ENCODE measurements around the gene VEGFB.
A peak's percentile ranks its signal among the peaks of the same experiment; 100 is the strongest.

VEGFB gene

GRCh38 chr11:64231546-64231945 is 2.8 kb upstream of the VEGFB start:
- Histone ChIP-seq H3K4me1 (ENCODE audit: insufficient read depth, low read length, poor library complexity, severe bottlenecking) (peaks cover 22% of the 10 kb centered on the region), H3F3A (ENCODE audit: low read depth) (peaks cover 6% of the 10 kb centered on the region; the same call in 1 of the 2 replicates), H3K4me2 (ENCODE audit: low read depth, low read length, poor library complexity, severe bottlenecking) (peak overlapping the region; percentile 81), H3K79me2 (ENCODE audit: insufficient read depth, low read length) (peaks cover 40% of the 10 kb centered on the region), H3K27me3 (ENCODE audit: insufficient read depth, low read length, poor library complexity, severe bottlenecking) (no peaks in the 10 kb centered on the region), H3K9me2 (replicated peaks; ENCODE audit: low read depth, low read length) (no peaks in the 10 kb centered on the region), H3K9ac (ENCODE audit: low read depth, low read length, poor library complexity, severe bottlenecking) (peak overlapping the region; percentile 80), H2AFZ (ENCODE audit: low read length) (no peak overlapping the region), H3K9me3 (ENCODE audit: insufficient read depth, low read depth, low read length) (no peaks in the 10 kb centered on the region), H3K4me3 (ENCODE audit: low read length, poor library complexity, severe bottlenecking) (peak overlapping the region; percentile 86), H3K36me3 (ENCODE audit: insufficient read depth, low read length) (no peaks in the 10 kb centered on the region), H4K20me1 (ENCODE audit: insufficient read depth, low read length, poor library complexity, severe bottlenecking) (peaks cover 30% of the 10 kb centered on the region)
- TF ChIP-seq CTCF (conservative IDR thresholded peaks at IDR 0.05; ENCODE audit: low read length) (no peak), EZH2phosphoT487 (IDR thresholded peaks at IDR 0.05; ENCODE audit: borderline replicate concordance) (no peak)

DNA sequence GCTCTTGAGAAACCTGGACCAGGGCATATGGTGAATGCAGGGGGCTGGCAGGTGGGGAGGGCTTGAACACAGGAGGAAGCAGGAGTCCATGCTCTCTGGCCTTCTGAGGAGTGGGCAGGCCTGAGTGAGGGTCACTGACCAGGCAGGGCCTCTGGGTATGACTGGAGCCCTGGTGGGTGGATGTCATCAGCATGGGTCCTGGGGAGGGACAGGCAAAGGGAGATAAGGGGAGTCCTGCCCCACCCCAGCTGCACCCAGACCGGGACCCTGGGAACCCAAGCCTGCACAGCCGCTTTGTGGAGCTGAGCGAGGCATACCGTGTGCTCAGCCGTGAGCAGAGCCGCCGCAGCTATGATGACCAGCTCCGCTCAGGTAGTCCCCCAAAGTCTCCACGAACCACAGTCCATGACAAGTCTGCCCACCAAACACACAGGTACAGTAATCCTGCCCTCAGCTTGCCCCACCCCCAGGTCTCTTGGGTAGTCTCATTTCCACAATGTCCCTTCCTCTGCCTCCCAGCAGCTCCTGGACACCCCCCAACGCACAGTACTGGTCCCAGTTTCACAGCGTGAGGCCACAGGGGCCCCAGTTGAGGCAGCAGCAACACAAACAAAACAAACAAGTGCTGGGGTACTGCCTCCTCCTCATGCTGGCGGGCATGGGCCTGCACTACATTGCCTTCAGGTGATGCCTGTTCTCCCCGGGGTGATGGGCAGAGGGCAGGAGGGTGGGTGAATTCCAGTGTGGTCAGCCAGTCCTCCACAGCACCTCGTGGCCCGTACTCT is 2.0 kb upstream of the VEGFB start:
- H2AFZ ChIP-seq (ENCODE audit: low read length) = no peak overlapping the region
- no peak for TF ChIP-seq CTCF (conservative IDR thresholded peaks at IDR 0.05; ENCODE audit: low read length)
- H3K4me2 ChIP-seq (ENCODE audit: low read depth, low read length, poor library complexity, severe bottlenecking) = peak overlapping the region; percentile 81
- H3F3A ChIP-seq (ENCODE audit: low read depth) = peaks cover 6% of the 10 kb centered on the region; the same call in 1 of the 2 replicates
- H3K27me3 ChIP-seq (ENCODE audit: insufficient read depth, low read length, poor library complexity, severe bottlenecking) = no peaks in the 10 kb centered on the region
- H3K36me3 ChIP-seq (ENCODE audit: insufficient read depth, low read length) = no peaks in the 10 kb centered on the region
- H3K9ac ChIP-seq (ENCODE audit: low read depth, low read length, poor library complexity, severe bottlenecking) = peak overlapping the region; percentile 18
- peaks cover 24% of the 10 kb centered on the region for H4K20me1 ChIP-seq (ENCODE audit: insufficient read depth, low read length, poor library complexity, severe bottlenecking)
- no peaks in the 10 kb centered on the region for H3K9me2 ChIP-seq (replicated peaks; ENCODE audit: low read depth, low read length)
- peaks cover 18% of the 10 kb centered on the region for H3K4me1 ChIP-seq (ENCODE audit: insufficient read depth, low read length, poor library complexity, severe bottlenecking)
- no peak overlapping the region for H3K4me3 ChIP-seq (ENCODE audit: low read length, poor library complexity, severe bottlenecking)
- H3K79me2 ChIP-seq (ENCODE audit: insufficient read depth, low read length) = peaks cover 32% of the 10 kb centered on the region
- no peaks in the 10 kb centered on the region for H3K9me3 ChIP-seq (ENCODE audit: insufficient read depth, low read depth, low read length)

DNA sequence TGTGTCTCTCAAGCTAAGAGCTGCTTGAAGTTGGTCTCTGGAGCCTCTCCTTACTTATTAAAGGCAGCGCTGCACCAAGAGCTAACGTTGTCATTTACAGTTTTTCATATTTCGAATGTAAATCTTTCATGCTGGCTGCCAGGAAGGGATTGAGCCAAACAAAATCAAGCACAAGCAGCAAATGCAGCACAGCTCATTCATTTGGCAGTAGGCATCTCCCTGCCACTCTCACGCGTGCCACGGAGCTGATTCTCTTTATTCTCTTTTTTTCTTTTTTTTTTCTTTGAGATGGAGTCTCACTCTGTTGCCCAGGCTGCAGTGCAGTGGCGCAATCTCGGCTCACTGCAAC is 1.4 kb upstream of the VEGFB start:
- Histone ChIP-seq H3K4me1 (ENCODE audit: insufficient read depth, low read length, poor library complexity, severe bottlenecking) (peaks cover 16% of the 10 kb centered on the region), H3K9me3 (ENCODE audit: insufficient read depth, low read depth, low read length) (no peaks in the 10 kb centered on the region), H3K4me3 (ENCODE audit: low read length, poor library complexity, severe bottlenecking) (no peak overlapping the region), H3K4me2 (ENCODE audit: low read depth, low read length, poor library complexity, severe bottlenecking) (no peak overlapping the region), H3K79me2 (ENCODE audit: insufficient read depth, low read length) (peaks cover 28% of the 10 kb centered on the region; the same call in 1 of the 2 replicates), H3K27me3 (ENCODE audit: insufficient read depth, low read length, poor library complexity, severe bottlenecking) (no peaks in the 10 kb centered on the region), H3F3A (ENCODE audit: low read depth) (peaks cover 6% of the 10 kb centered on the region; the same call in 1 of the 2 replicates), H2AFZ (ENCODE audit: low read length) (no peak overlapping the region), H4K20me1 (ENCODE audit: insufficient read depth, low read length, poor library complexity, severe bottlenecking) (peaks cover 21% of the 10 kb centered on the region), H3K9ac (ENCODE audit: low read depth, low read length, poor library complexity, severe bottlenecking) (no peak overlapping the region), H3K36me3 (ENCODE audit: insufficient read depth, low read length) (no peaks in the 10 kb centered on the region), H3K9me2 (replicated peaks; ENCODE audit: low read depth, low read length) (no peaks in the 10 kb centered on the region)
- TF ChIP-seq EZH2phosphoT487 (IDR thresholded peaks at IDR 0.05; ENCODE audit: borderline replicate concordance) (no peak), CTCF (conservative IDR thresholded peaks at IDR 0.05; ENCODE audit: low read length) (no peak)
